IPS-NIHi11 (cell line): ENCODE data around the gene MAPK14.
"Not testable (repeated sequence)": the region's sequence is repeated elsewhere in the genome, so short reads cannot be mapped to it uniquely, and the experiment has no call there.

Experiments used
- DNase-seq: peaks from one replicate; pipeline ENCODE4 v3.0.0; 2012; ENCODE audit warnings: mixed read lengths, low spot score

Gene MAPK14

DNA sequence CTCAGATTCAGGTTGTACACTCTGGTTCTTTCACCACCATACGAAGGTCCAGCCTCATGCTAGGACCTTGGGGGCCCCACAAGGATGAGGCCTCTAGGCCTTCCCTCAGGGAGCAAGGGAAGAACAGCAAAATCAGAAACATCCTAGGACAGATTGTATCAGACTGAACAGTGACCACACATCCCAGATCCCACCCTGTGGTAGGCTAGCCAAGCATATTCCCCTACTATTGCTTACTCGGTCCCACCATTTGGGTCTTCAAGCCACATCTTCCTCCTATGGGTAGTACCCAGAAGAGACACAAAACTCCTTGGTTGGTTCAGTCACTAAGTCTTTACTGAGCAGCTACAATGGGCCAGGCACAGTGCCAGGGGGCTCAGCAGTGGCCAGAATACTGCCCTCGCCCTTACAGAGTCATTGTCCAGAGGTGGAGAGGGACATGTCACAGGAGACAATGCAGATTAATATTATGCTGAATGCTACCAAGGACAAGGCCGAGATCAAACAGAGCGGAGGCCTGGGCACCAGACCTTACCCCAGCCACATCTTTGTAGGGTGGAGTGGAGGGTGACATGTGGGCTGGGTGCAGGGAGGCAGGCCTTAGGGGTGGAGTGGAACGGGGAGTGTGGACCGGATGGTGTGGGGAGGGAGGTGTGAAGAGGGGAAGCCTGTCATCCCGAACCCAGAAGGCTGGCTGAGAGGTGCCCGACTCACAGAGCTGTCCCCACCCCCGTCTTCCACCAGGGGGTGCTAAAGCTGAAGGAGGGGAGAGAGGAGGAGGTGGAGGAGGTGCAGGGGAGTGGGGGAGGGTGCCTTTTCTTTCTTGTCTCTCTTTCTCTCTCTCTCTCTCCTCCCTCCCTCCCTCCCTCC is 95.9 kb downstream of the MAPK14 start:
- DNase-seq: peak; percentile 89

DNA sequence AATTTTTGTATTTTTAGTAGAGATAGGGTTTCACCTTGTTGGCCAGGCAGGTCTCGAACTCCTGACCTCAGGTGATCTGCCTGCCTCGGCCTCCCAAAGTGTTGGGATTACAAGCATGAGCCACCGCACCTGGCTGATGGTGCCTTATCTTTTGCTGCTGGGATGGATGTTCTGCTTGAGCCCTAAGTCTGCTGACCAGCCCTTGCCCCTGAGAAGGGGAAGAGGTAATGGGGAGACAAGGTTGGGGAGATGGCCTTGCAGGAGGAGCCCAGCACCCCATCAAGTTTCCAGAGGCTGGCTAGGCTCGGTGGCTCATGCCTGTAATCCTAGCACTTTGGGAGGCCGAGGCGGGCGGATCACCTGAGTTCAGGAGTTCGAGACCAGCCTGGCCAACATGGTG is 96.7 kb downstream of the MAPK14 start:
- not testable (repeated sequence) for DNase-seq

DNA sequence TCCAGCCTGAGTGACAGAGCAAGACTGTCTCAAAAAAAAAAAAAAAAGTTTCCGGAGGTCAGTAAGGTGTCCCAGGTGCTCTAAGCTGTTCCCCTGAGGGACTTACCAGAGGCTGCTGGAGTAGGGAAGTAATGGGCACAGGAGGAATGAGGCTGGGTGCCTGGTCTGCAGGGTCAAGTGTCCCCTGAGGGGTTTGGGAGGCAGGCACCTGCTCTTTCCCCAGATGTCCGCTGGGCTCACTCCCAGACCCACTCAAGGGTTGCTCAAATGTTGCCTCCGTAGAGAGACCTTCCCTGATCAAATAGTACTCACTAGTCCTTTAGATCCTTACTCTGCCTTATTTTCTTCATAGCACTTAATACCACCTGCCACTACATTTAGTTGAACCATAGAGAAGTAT is 97.3 kb downstream of the MAPK14 start:
- DNase-seq: no peak

DNA sequence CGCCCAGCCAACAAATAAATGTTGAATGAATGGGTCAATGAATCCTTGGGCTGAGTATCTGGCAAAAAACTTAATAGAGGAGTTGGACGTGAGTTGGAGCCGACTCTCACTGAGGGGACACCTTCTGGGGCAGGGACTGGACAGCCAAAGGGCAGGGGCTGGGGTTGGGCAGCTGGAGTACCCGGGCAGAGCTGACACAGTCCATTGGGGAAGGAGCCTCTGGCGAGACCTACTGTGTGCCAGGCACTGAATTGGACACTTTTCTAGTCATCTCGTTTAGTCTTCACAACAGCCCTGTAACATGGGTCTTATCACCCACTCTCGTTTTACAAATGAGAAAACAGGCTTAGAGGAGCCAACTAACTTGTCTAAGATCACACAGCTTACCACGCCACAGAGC is 98.0 kb downstream of the MAPK14 start:
- no peak for DNase-seq

DNA sequence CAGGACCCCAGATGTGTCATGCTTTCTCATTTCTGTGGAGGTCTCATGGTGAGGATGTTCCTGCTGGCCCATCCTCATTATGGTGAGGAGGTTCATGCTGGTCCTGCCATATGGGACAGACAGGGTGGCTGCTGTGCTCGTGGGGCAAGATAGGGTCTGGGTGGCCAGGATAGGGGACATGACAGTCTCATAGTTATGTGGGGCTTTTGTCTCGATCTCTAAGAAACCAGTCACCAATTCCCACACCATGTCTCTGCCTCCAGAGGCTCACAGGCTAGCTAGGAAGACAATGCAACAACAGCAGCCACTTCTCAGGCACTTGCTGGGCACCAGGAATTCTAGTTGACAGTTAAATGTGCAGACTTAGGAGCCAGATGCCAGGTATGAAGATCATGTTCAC is 98.5 kb downstream of the MAPK14 start:
- DNase-seq: no peak

DNA sequence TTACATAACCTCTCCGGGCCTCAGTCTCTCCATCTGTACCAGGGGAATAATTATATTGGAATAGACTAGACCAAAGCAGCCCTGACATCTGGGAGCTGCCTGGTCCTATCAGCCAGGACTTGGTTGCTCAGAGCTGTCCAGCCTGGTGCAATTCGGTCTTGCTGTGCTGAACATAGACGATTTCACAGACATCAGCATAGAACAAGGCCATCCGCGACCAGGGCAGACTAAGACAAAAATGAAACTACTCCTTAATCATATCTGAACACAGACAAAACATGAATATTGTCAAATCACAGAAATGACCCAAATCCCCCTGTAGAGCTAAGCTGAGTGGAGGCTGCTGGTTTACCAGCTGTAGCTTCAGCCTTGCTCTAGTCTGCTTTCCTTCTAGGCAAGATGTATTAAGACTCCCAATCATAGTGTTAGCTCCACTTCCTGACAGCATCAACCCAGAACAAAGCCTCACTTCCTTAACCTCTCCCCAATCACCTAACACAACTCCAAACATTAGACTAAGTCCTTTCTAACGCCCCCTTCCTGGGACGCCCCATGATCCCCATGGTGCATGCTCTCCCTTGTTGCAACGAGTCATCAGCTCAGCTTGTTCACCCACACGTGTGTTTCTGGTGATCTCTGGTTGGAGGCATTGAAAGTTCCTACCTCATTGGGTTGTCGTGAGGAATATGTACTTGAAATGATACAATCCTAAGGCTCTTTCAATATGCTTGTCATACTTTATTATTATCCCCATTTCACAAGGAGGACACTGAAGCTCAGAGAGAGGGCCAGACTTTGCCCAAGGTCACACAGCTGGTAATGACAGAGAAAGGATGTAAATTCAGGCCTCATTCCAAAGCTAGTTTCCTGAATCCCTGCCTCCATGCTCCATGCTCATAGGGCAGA is 99.2 kb downstream of the MAPK14 start:
- no peak for DNase-seq

DNA sequence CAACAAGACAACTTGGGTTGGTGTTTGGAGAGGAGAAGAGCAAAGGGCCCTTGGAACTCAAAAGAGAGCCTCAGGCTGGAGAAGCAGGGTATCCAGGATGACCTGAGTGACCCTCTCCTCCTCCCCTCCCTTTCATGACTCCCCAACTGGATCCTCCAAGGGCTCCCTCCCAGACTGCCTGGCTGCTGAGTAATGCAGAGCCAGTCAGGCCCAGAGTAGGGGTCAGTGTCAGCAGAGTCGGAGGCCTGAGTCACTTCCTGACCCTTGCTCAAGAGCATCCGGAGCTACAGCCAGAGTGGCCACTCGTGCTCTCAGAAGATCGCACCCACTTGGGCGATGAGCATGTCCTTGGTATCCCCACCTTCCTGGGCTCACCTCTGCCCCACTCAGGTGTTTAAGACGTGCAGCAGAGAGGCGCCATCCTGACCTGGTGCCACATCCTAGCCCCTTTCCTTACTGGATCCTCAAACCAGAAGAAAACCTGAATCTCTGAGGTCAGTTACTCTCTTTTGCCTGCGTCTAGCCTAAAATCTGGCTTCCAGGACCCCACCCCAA is 99.9 kb downstream of the MAPK14 start:
- DNase-seq: no peak

DNA sequence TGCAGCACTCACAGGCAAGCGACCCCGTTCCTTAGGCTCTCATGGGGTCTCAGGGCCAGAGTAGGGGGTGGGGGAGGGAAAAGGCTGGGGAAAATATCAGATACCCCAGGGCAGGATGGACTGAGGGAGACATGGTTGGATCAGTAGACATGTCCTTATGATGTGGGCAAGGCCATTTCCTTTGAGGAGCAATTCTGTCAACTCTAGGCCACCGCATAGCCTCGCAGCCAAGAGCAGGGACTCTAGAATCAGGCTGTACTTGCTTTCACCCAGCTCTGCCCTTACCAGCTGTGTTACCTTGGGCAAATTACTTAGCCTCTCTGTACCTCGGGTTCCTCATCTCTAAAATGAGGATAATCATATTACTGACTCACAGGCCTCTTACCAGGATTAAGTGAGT is 100.5 kb downstream of the MAPK14 start:
- DNase-seq: no peak

DNA sequence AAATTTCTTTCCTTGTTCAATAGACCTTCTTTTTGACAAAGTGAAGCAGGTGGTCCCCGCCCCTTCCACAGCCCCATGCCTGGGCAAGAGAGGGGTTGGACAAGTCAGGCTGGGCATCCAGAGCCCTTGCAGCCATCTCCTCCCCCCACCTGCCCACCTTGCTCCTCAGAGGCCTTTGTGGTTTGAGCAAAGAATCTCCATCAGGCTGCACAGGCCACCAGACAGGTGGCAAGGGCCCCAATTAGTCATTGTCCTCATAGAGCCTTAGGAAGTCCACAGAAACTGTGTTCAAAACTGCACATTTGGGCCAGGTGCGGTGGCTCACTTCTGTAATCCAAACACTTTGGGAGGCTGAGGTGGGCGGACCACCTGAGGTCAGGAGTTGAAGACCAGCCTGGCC is 101.2 kb downstream of the MAPK14 start:
- DNase-seq: no peak

DNA sequence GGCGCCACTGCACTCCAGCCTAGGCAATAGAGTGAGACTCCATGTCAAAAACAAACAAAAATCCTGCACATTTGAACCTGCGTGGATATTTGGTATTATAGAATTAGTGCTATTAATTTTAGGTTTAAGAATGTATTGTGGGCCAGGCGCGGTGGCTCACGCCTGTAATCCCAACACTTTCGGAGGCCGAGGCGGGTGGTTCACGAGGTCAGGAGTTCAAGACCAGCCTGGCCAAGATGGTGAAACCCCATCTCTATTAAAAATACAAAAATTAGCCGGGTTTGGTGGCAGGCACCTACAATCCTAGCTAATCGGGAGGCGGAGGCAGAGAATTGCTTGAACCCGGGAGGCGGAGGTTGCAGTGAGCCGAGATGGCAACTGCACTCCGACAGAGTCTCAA is 101.7 kb downstream of the MAPK14 start:
- DNase-seq: not testable (repeated sequence)

DNA sequence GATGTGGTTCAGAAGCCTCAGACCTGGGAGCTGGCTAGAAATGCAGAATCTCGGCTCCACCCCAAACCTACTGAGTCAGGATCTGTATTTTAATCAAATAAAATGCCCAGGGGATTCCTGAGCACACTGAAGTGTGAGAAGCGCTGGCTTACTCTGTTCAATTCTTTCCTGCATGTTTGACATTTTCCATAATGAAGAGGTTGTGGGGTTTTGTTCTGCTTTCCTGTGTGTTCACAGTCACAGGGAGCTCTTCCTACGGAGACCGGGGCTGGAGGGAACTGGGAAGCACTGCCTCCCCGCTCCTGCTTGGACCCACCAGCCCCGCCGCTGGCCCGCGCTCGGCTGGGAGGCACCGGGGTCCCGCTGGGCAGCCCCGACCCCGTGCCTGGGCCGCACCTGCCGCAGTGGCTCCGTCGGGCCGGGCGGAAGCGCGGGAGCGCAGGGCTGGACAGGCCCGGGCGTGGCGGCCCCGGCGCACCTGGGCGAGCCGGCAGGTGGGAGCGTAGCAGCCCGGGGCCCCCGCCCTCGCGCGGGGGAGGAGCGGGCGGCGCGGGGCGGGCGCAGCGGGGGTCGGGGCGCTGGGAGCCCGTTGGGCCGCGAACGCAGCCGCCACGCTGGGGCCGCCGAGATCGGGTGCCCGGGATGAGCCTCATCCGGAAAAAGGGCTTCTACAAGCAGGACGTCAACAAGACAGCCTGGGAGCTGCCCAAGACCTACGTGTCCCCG is 102.5 kb downstream of the MAPK14 start, which contains the start of gene MAPK13:
Gene MAPK13 (plus strand): TSS at position 573 of the 726 bp plus-strand sequence. CDS start 70 bp downstream, at position 643.
- peak; percentile 85 for DNase-seq

DNA sequence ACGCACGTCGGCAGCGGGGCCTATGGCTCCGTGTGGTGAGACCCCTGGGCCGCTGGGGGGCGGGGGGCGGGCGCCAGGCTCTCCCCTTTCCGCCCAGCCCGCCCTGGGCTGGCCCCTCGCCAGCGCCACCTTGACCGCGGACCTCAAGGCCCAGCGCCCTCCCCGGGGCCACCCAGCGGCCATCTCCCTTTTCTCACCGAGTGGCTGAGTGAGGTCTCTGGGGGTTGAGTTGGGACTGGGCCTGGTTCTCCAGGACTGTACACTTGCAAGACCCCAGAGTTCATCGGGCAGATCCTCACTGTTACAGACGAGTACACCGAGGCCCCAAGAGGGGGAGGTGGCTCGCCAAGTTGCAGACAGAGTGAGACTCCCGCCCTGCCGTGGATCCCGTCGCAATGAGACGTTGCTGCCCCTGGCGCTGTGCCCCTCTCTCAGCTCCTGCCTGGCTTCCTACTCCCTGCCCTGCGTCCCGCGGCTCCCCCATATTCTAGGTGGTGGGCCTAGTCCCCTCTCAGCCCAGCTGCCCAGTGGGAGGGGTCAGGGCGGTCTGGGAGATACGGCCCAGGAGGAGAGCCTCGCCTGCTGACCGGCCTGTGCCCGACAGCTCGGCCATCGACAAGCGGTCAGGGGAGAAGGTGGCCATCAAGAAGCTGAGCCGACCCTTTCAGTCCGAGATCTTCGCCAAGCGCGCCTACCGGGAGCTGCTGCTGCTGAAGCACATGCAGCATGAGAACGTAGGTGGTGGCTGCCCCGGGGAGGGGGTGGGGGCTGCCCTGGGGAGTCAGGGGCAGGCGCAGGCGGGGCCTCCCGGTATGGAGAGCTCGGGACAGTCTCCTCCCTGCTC is 103.3 kb downstream of the MAPK14 start:
- peak; percentile 70 for DNase-seq

DNA sequence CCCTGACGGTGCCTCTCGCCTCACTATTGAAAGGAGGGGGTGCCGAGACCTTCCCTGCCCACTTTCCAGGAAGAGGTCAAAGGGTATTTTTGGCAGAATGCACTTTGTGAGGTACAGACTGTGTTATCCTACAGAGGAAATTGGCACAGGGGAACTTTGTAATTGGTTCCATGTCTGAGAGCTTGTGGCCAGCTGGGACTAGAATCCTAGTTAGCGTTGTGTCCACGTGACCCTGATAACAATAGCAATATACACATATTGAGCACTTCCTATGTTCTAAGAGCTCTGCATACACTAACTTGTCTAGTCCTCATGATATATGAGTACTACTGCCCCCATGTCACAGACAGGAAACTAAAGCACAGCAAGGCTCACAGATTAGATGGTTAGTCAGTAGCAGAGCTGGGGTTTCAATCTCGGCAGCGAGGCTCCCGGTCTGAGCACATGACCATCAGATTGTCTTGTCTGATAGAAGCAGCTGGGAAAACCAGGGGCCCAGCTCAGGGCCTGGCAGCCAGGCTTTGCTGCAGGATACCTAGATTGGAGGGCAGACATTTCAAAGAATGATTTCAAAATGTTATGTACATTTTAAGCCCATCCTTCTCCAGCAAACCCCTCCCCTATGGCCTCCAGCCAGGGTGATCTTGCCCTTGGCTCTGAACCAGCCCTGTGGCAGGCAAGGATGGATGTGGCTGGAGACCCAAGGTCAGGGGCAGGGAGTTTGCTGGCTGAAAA is 104.1 kb downstream of the MAPK14 start:
- no peak for DNase-seq

DNA sequence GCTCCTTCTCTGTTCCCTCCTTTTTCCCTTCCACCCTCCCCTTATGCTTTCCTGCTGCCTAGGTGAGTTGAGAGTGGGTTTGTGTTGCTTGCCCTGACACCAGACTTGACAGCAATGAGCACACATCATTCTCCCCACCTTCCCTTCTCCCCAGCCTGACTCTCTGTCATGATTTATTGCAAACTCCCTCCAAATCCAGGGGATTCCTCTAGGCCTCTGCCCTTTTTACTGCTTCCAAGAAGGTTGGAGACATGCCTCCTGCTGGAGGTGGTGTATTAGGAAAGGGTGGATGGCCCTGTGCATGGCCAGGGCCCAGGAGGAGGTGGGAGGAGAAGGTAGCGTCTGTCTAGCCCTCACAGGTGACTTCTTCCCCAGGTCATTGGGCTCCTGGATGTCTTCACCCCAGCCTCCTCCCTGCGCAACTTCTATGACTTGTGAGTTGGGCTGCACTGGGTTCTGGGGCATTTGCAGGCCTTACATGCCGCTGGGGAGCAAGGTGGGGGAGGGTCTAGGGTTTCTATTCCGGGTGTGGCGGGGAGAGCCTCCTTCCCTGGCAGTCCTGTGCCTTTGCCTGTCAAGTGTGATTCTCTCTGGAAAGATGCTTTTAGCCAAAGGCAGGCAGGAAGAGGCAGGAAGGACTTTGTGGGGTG is 104.8 kb downstream of the MAPK14 start:
- no peak for DNase-seq

DNA sequence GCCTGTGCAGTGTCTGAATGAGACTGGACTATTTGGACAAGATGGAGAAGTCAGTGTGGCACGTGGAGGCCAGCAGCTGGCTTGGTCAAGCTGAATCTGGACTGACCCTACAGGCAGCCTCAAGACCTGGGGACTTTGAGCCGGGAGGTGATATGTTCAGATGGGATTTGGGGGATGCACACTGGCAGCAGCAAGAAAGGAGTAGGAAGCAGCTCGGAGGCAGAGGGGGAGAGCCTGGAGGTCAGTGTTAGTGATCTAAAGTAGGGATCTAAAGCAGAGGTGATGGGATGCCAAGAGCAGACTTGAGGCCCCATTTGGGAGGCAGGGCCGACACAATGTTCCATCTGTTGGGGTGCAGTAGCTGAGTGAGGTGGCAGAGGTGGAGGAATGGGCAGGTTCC is 105.5 kb downstream of the MAPK14 start:
- no peak for DNase-seq

DNA sequence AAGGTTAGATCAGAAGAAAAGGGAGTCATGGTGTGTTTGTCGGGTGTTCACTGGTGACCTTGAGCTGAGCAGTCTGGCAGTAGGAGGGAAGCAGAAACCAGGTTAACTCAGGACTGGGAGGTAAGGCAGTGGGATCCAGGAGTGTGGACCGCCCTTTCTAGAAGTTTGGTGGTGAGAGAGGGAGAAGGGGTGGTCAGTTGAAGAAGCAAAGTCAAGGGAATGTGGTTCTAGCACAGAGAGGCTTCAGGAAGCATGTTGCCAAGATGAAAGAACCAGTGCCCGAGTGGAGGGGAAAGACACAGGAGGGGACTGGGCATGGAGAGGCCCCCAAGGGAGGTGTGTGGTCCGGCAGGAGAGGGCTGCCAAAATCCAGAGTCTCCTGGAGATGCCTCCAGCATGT is 106.3 kb downstream of the MAPK14 start:
- DNase-seq: no peak

DNA sequence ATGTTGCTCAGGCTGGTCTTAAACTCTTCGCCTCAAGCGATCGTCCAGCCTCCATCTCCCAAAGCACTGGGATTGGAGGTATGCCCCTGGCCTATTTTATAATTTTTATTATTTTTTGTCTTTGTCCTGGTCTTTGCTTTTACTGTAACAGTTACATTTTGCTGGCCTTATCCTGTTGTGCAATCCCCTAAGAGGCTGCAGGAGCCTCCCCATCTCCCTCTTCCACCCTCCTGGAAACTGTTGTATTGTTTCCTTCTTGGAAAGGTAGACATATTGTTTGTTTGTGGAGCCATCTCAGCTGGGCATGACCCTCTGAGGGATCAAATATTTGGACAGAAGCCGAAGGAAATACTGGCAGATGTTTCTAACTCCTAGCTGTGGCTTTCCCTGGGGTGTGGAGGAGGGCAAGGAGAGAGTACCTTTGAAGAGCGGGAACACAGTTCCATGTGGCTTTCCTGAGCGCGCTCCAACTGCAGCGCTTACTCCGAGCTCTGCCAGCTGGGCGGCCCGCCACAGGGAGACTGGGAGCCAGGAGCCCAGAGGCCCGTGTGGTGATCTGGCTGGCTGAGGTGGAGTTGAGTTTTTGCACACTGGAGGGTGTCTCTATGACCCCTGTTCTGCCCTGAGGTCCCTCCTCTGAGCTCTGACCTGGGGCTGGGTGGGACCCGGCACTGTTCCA is 107.6 kb downstream of the MAPK14 start:
- no peak for DNase-seq

DNA sequence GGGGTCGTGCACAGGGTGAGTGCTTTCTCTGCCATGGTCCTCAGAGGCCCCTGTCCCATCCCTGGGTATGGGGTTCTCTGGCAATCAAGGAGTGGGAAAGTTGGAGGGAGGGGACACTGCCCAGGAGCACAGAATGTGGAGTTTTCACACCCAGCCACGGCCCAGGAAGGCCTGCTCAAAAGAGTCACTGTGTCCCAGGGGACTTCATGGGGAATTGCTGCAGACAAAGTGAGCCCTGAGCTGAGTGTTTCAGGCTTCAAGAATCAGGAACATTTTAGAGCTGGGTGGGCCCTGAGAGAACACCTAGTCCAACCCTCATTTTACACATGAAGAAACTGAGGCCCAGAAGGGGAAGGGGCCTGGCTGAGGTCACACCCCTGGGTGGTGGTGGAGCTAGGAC is 108.4 kb downstream of the MAPK14 start:
- no peak for DNase-seq

DNA sequence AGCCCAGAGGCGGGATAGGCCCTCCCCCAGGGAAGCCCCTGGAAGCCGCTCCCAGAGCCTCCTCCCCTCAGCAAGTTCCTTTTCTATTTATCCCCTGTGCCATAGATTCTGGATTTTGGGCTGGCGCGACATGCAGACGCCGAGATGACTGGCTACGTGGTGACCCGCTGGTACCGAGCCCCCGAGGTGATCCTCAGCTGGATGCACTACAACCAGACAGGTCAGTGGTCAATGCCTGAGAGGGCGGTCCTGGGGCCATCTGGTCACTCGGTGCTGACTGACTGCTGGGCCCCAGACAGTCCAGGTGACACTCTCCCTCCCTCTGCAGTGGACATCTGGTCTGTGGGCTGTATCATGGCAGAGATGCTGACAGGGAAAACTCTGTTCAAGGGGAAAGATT is 108.9 kb downstream of the MAPK14 start:
- no peak for DNase-seq
